Astrocyte (in vitro differentiated cells and primary cell): Measurements from ENCODE around the gene ELMO1.

ENCODE experiments used
- CTCF ChIP-seq: IDR thresholded peaks from 2 replicates; pipeline ENCODE4 v1.5.1; 2011; ENCODE audit warnings: low read depth, mild to moderate bottlenecking, inconsistent platforms, low read length, moderate library complexity; ENCODE audit not compliant: insufficient read depth
- EZH2 ChIP-seq: IDR thresholded peaks from 2 replicates; pipeline ENCODE4 v1.6.1; 2012; ENCODE audit warnings: mild to moderate bottlenecking, low read length, inconsistent platforms; ENCODE audit not compliant: insufficient read depth

- no peak for TF ChIP-seq CTCF
- TF ChIP-seq EZH2 = no peak
These were observed 298.9 kb downstream of the ELMO1 start for GRCh38 chr7:37149773-37150124.
